Ovary (tissue), 3 donors: ENCODE data around the gene P2RY1.

Experiments
- EP300 ChIP-seq: sonication (generic); formaldehyde crosslinking; IDR thresholded peaks from one replicate; pipeline ENCODE4 v1.6.1; 2017; ENCODE audit warnings: antibody characterized with exemption
- POLR2A ChIP-seq: fragments of 450-650 bp; IDR thresholded peaks from one replicate; pipeline ENCODE4 v1.6.1; 2017; ENCODE audit warnings: antibody characterized with exemption, mild to moderate bottlenecking, moderate library complexity
- TF ChIP-seq, protein P1 (sequence below), 3 donors: fragments of 450-650 bp in 2 of 3; fragments of 200-600 bp in 1 of 3; IDR thresholded peaks; one replicate each; pipeline versions ENCODE4 v1.5.1 to v1.8.0; 2016 to 2022; ENCODE audit warnings: antibody characterized with exemption in 3 of 3, mild to moderate bottlenecking in 1 of 3
- donor health status: DM: no; HTN: no; CAD: no.

DNA sequence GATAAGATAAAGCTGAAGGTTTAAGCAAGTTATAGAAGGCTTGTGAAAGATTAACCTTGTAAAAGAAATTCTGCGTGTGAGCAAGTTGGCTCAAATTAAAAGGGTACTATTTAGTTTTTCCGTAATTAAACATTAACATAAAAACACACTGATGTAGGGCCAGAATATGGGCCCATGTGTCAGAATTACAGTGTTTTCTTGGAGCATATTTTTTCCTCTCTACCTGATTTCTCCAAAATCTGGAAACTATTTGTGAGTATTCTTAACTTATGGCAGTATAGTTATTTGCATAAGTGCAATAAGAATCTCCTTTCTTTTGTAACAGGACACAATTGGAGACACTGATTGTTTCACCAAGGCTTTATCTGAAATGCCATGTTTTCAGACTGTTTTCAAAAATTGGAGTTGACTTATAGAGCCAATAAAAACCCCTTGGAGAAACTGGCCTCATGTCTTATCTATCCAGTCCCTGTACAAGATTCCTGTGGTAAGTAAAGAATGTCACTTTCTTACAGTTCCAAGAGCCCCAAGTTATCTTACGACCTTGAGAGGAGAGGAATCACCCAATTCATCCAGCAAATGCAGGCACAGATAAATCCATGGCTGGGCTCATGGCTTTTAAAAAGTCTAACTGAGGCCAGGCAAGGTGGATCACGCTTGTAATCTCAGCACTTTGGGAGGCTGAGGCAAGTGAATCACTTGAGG, 47.8 kb upstream of the P2RY1 start:
- TF ChIP-seq, protein P1, sequence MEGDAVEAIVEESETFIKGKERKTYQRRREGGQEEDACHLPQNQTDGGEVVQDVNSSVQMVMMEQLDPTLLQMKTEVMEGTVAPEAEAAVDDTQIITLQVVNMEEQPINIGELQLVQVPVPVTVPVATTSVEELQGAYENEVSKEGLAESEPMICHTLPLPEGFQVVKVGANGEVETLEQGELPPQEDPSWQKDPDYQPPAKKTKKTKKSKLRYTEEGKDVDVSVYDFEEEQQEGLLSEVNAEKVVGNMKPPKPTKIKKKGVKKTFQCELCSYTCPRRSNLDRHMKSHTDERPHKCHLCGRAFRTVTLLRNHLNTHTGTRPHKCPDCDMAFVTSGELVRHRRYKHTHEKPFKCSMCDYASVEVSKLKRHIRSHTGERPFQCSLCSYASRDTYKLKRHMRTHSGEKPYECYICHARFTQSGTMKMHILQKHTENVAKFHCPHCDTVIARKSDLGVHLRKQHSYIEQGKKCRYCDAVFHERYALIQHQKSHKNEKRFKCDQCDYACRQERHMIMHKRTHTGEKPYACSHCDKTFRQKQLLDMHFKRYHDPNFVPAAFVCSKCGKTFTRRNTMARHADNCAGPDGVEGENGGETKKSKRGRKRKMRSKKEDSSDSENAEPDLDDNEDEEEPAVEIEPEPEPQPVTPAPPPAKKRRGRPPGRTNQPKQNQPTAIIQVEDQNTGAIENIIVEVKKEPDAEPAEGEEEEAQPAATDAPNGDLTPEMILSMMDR (IDR thresholded peaks at IDR 0.05) = no peak
- TF ChIP-seq POLR2A = no peak
- TF ChIP-seq EP300 = no peak
